Nephron (organoid): ENCODE results near the gene NRG2.

ENCODE experiments used
- H3K27ac Mint-ChIP-seq, 3 experiments: 2 replicates each; pipeline ENCODE4 v1.8.0; 2020; ENCODE audit warnings: mixed read lengths in 3 of 3, mild to moderate bottlenecking in 2 of 3, moderate library complexity in 1 of 3
- H3K27me3 Mint-ChIP-seq: 2 replicates; pipeline ENCODE4 v1.8.0; 2021; ENCODE audit warnings: low read depth, mild to moderate bottlenecking, moderate library complexity, mixed read lengths
- H3K36me3 Mint-ChIP-seq: 2 replicates; pipeline ENCODE4 v1.8.0; 2020; ENCODE audit warnings: low read depth, mixed read lengths
- H3K4me1 Mint-ChIP-seq: 2 replicates; pipeline ENCODE4 v1.8.0; 2020; ENCODE audit warnings: mixed read lengths
- H3K4me3 Mint-ChIP-seq, 3 experiments: 2 replicates each; pipeline ENCODE4 v1.8.0; 2020; ENCODE audit warnings: mild to moderate bottlenecking in 3 of 3, mixed read lengths in 3 of 3, moderate library complexity in 2 of 3
- H3K9me3 Mint-ChIP-seq: 2 replicates; pipeline ENCODE4 v1.8.0; 2020; ENCODE audit warnings: mixed read lengths
- TF ChIP-seq, protein P1 (sequence below), 3 experiments: fragments of 200-600 bp; sonication (generic); IDR thresholded peaks; one replicate each; pipeline ENCODE4 v1.5.0; 2021; ENCODE audit warnings: antibody characterized with exemption in 3 of 3; ENCODE audit not compliant: unreplicated experiment in 3 of 3

The NRG2 gene

DNA sequence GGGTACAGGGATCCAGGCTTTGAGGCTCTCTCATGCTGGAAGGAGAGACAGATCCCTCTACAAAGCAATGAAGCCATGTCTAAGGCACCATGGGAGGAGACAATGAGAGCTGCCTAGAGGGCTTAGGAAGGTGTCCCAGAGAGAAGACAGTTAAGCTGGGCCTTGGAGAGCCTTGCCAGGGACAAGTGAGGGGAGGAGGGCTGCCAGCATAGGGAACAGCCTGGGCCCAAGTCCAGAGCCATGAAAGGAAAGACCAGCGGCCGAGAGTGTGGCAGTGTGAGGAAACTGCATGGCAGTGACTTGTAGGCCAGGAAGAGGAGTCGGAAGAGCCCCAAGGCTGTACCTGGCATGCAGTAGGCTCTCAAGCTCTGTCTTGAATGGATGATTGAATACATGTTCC is 159.0 kb downstream of the NRG2 start:
- Mint-ChIP-seq H3K4me3 (no peak overlapping the region), H3K9me3 (no peaks in the 10 kb centered on the region), H3K4me1 (peaks cover 29% of the 10 kb centered on the region), H3K27ac (no peak overlapping the region), H3K27me3 (peaks cover 19% of the 10 kb centered on the region), H3K36me3 (no peaks in the 10 kb centered on the region)
- TF ChIP-seq, protein P1, sequence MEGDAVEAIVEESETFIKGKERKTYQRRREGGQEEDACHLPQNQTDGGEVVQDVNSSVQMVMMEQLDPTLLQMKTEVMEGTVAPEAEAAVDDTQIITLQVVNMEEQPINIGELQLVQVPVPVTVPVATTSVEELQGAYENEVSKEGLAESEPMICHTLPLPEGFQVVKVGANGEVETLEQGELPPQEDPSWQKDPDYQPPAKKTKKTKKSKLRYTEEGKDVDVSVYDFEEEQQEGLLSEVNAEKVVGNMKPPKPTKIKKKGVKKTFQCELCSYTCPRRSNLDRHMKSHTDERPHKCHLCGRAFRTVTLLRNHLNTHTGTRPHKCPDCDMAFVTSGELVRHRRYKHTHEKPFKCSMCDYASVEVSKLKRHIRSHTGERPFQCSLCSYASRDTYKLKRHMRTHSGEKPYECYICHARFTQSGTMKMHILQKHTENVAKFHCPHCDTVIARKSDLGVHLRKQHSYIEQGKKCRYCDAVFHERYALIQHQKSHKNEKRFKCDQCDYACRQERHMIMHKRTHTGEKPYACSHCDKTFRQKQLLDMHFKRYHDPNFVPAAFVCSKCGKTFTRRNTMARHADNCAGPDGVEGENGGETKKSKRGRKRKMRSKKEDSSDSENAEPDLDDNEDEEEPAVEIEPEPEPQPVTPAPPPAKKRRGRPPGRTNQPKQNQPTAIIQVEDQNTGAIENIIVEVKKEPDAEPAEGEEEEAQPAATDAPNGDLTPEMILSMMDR (IDR thresholded peaks at IDR 0.05; ENCODE audit: unreplicated experiment in 3 of 3) = no peak

GRCh38 chr5:139882961-139883539 is 160.0 kb downstream of the NRG2 start:
- no peak overlapping the region for H3K27ac Mint-ChIP-seq
- H3K4me1 Mint-ChIP-seq = peaks cover 31% of the 10 kb centered on the region
- H3K36me3 Mint-ChIP-seq = no peaks in the 10 kb centered on the region
- H3K9me3 Mint-ChIP-seq = no peaks in the 10 kb centered on the region
- H3K27me3 Mint-ChIP-seq = peaks cover 15% of the 10 kb centered on the region
- no peak overlapping the region for H3K4me3 Mint-ChIP-seq
- TF ChIP-seq, protein P1 (IDR thresholded peaks at IDR 0.05; ENCODE audit: unreplicated experiment in 3 of 3) = no peak

GRCh38 chr5:139882316-139882715 is 160.8 kb downstream of the NRG2 start:
- Mint-ChIP-seq H3K27me3 (peaks cover 13% of the 10 kb centered on the region), H3K4me1 (peaks cover 31% of the 10 kb centered on the region), H3K27ac (no peak overlapping the region), H3K4me3 (no peak overlapping the region), H3K36me3 (no peaks in the 10 kb centered on the region), H3K9me3 (no peaks in the 10 kb centered on the region)
- TF ChIP-seq, protein P1 (IDR thresholded peaks at IDR 0.05; ENCODE audit: unreplicated experiment in 3 of 3) = no peak

DNA sequence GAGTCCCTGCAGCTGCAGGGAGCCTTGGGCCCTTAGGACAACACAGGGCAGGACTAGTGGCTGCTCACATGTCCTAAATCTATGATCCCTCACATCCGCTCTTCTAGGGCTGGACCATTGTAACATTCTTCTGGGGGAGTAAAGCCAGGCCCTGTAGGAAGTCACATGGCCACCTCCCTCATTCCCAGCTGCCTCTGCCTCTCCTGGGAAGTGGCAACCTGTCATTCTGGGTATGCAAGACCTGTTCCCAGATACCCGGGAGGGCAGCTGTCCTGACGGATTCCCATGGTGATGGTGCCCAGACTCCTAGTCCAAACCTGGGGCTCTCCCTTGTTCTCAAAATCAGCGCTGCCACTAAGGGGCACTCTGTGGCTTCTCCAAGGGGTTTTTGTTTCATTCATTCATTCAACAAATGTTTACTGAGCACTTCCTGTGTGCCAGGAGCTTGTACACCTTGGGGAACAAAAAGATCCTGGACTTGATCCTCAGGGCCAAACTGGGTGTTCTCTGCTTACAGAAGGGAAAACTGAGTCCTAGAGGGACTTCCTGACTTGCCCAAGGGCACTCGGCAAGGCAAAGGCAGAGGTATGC is 161.9 kb downstream of the NRG2 start:
- Mint-ChIP-seq H3K27ac (peak overlapping the region; percentile 55 to 69 (median 69)), H3K9me3 (no peaks in the 10 kb centered on the region)

GRCh38 chr5:139880416-139881142 is 162.5 kb downstream of the NRG2 start:
- TF ChIP-seq, protein P1 (IDR thresholded peaks at IDR 0.05; ENCODE audit: unreplicated experiment in 3 of 3) = no peak
- Mint-ChIP-seq H3K27ac (peak overlapping the region; percentile 55 to 69 (median 69)), H3K4me3 (peak overlapping the region; percentile 37 to 50 (median 45)), H3K9me3 (no peaks in the 10 kb centered on the region), H3K27me3 (peaks cover 11% of the 10 kb centered on the region), H3K4me1 (peaks cover 31% of the 10 kb centered on the region), H3K36me3 (no peaks in the 10 kb centered on the region)

More for the DNA sequence above, 161.9 kb downstream of the NRG2 start:
- H3K36me3 Mint-ChIP-seq = no peaks in the 10 kb centered on the region
- peaks cover 12% of the 10 kb centered on the region for H3K27me3 Mint-ChIP-seq
- TF ChIP-seq, protein P1 (IDR thresholded peaks at IDR 0.05; ENCODE audit: unreplicated experiment in 3 of 3) = no peak
- H3K4me3 Mint-ChIP-seq = peak overlapping the region; percentile 37 to 50 (median 45)
- H3K4me1 Mint-ChIP-seq = peaks cover 31% of the 10 kb centered on the region
